Adipocyte (in vitro differentiated cells): Measurements from ENCODE around the gene RCL1.
"Not testable (repeated sequence)": the region's sequence is repeated elsewhere in the genome, so short reads cannot be mapped to it uniquely, and the experiment has no call there.

Experiments used
- DNase-seq: peaks from one replicate; pipeline ENCODE4 v3.0.0-alpha.2; 2015; ENCODE audit warnings: low read depth
- H3K27me3 ChIP-seq: replicated peaks from 2 replicates; pipeline ENCODE4 v1.7.0; 2013; ENCODE audit warnings: mild to moderate bottlenecking, low read length, moderate library complexity; ENCODE audit not compliant: control insufficient read depth, insufficient read depth
- H3K36me3 ChIP-seq: 2 replicates; pipeline ENCODE4 v1.7.0; 2013; ENCODE audit warnings: low read length, mild to moderate bottlenecking, moderate library complexity; ENCODE audit not compliant: control insufficient read depth, insufficient read depth, severe bottlenecking
- H3K4me1 ChIP-seq: 2 replicates; pipeline ENCODE4 v1.7.0; 2013; ENCODE audit warnings: mild to moderate bottlenecking, low read length, moderate library complexity; ENCODE audit not compliant: control insufficient read depth, insufficient read depth
- H3K4me3 ChIP-seq: 2 replicates; pipeline ENCODE4 v1.7.0; 2013; ENCODE audit warnings: mild to moderate bottlenecking, low read length, moderate library complexity
- H3K9ac ChIP-seq: 2 replicates; pipeline ENCODE4 v1.7.0; 2013; ENCODE audit warnings: mild to moderate bottlenecking, low read length, moderate library complexity
- H3K9me3 ChIP-seq: 2 replicates; pipeline ENCODE4 v1.7.0; 2013; ENCODE audit warnings: mild to moderate bottlenecking, low read length, moderate library complexity; ENCODE audit not compliant: control insufficient read depth

RCL1 gene

DNA sequence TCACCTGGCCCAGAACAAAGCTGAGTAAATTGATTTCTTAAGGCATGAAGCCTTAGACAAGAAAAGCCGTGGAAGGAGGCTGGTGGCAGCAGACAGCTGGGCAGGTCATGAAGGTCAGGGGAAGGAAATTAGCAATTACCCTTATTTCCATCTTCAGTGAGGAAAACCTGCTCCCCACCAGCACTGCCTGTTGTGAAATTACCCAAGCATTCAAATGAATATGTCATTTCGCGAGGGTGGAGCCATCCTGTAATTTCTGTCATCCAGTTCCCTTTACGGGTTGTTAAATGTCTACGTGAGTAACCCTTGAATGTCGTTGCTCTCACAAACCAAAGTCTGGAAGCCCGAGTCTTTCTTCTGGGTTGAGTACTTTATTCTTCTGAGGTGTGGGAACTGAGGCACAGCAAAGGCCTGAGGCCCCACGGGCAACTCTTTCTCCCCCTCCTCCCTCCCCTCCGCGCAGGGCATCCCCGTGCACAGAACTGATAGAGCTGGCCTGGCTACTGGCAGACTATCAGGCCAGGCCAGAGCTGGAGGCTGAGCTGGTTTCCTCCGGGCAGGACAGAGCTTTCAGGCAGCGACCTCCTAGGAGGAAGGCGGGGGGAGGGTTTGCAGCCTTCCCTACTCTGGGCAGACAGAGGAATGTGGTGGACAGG, 29.7 kb upstream of the RCL1 start:
- Histone ChIP-seq H3K36me3 (no peaks in the 10 kb centered on the region), H3K9ac (no peak overlapping the region), H3K4me1 (peaks cover 9% of the 10 kb centered on the region), H3K4me3 (no peak overlapping the region), H3K27me3 (peaks cover 20% of the 10 kb centered on the region), H3K9me3 (peaks cover 3% of the 10 kb centered on the region)
- no peak for DNase-seq

DNA sequence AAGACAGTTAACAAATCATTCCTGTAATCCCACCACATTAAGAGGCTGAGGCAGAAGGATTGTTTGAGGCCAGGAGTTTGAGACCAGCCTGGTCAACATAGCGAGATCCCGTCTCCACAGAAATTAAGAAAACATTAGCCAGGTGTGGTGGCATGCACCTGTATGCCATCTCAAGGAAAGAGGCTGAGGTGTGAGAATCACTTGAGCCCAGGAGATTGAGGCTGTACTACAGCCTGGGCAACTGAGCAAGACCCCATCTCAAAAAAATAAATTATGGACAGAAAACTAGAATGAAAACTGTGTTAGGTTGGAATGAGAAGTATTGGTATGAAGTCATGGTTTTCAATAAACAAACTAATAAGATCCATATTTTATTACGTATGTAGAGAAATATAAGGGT, 28.7 kb upstream of the RCL1 start:
- Histone ChIP-seq H3K36me3 (no peaks in the 10 kb centered on the region), H3K9ac (no peak overlapping the region), H3K4me1 (peaks cover 9% of the 10 kb centered on the region), H3K4me3 (no peak overlapping the region), H3K27me3 (peaks cover 17% of the 10 kb centered on the region), H3K9me3 (peaks cover 3% of the 10 kb centered on the region)
- DNase-seq: no peak

DNA sequence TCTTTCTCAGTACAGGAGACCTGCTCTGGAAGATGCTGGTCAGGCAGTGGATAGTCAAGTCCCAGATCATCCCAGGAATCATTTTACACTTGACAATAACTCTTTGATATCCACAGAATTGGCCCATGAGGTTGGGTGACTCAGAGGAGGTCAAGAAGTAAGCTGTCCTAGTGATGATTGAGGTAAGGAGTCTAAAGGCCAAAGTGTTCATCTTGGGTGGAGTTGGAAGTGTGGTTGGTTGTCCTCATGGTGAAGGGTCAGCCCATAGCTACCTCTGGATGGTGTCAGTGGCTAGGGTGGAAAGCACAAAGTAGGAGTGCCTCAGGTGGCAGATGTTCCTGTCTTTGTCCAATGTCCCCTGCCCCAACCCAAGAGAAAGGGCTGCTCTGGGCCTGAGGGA, 24.1 kb upstream of the RCL1 start:
- no peak overlapping the region for H3K4me3 ChIP-seq
- H3K9me3 ChIP-seq: peaks cover 3% of the 10 kb centered on the region
- peaks cover 5% of the 10 kb centered on the region for H3K27me3 ChIP-seq
- DNase-seq: no peak
- no peak overlapping the region for H3K9ac ChIP-seq
- H3K4me1 ChIP-seq: peaks cover under 1% of the 10 kb centered on the region
- H3K36me3 ChIP-seq: no peaks in the 10 kb centered on the region

DNA sequence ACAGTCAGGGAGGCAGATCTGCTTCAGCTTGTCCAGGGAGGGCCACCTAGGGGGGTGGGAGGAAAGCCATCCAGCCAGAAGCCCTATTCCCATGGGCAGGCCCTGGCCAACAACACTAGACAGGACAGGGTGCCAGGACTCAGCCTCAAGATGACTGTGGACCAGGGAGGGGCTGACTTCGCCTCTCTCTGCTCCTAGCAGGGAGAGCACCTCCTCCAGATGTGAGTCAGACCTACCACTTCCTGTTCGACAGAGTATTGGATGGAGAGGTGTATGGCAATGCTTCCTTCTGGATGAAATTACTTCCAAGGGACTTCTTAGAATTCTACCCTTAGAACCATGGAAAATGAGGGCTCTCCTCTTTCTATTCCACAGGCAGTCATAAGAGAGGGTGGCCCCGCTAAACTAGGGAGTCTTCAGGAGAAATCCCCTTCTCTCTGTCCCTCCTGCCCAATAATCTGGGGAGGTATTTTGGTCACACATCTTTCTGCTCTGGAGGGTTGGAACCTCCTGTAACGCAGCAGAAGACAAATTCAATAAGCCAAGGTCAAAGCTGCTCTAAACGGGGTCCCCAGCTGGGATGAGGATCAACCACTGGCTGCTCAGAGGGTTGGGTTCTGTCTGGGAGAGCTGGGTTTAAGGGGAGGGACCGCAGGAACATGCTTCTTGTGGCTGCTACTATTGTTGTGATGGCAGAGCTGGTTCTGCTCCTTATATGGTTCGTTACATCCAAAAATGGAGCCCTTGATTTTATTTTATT, 23.2 kb upstream of the RCL1 start:
- no peak overlapping the region for H3K4me3 ChIP-seq
- H3K9me3 ChIP-seq: peaks cover 3% of the 10 kb centered on the region
- DNase-seq: no peak
- no peaks in the 10 kb centered on the region for H3K36me3 ChIP-seq
- no peak overlapping the region for H3K9ac ChIP-seq
- H3K27me3 ChIP-seq: no peaks in the 10 kb centered on the region
- H3K4me1 ChIP-seq: peaks cover 6% of the 10 kb centered on the region

DNA sequence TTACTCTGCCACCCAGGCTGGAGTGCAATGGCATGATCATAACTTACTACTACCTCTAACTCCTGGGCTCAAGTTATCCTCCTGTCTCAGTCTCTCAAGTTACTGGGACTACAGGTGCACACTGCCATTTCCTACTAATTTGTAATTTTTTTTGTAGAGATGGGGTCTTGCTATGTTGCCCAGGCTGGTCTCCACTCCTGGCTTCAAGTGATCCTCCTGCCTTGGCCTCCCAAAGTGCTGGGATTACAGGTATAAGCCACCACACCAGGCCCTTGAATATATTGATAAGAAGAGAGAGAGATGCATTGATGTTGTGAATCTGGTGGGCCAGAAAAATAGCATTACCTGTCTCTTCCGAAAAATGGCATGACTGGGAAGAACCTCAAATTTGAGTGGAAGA, 21.0 kb upstream of the RCL1 start:
- Histone ChIP-seq H3K36me3 (no peaks in the 10 kb centered on the region), H3K27me3 (peaks cover 3% of the 10 kb centered on the region), H3K4me1 (peaks cover 6% of the 10 kb centered on the region), H3K4me3 (no peak overlapping the region), H3K9ac (no peak overlapping the region), H3K9me3 (peaks cover 3% of the 10 kb centered on the region)
- no peak for DNase-seq

DNA sequence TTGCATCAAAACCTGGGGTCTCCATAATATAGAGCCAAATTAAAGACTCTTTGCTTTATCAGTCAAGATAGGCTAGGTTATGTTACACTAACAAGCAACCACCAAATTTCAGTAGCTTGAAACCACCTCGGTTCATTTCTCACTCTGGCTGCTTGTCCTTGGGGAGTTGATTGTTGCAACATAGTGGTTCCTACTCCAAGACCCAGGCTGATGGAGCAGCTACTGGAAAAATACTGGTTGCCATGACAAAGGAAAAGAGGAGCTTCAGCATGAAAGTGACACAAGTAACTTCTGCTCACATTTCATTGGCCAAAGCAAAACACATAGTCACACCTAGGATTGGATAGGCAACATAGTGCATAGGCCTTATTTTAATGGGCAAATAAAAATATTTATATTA, 18.5 kb upstream of the RCL1 start:
- H3K9me3 ChIP-seq: no peaks in the 10 kb centered on the region
- no peaks in the 10 kb centered on the region for H3K36me3 ChIP-seq
- H3K9ac ChIP-seq: no peak overlapping the region
- H3K27me3 ChIP-seq: peaks cover 8% of the 10 kb centered on the region
- H3K4me3 ChIP-seq: no peak overlapping the region
- peaks cover 6% of the 10 kb centered on the region for H3K4me1 ChIP-seq
- DNase-seq: peak; percentile 71

DNA sequence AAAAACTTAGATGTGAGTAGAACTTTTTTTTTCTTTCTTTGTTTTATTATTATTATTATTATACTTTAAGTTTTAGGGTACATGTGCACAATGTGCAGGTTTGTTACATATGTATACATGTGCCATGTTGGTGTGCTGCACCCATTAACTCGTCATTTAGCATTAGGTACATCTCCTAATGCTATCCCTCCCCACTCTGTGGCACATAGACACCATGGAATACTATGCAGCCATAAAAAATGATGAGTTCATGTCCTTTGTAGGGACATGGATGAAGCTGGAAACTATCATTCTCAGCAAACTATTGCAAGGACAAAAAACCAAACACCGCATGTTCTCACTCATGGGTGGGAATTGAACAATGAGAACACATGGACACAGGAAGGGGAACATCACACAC, 17.8 kb upstream of the RCL1 start:
- H3K4me3 ChIP-seq, H3K9me3 ChIP-seq, H3K36me3 ChIP-seq, DNase-seq, H3K27me3 ChIP-seq, H3K9ac ChIP-seq, H3K4me1 ChIP-seq: not testable (repeated sequence)

DNA sequence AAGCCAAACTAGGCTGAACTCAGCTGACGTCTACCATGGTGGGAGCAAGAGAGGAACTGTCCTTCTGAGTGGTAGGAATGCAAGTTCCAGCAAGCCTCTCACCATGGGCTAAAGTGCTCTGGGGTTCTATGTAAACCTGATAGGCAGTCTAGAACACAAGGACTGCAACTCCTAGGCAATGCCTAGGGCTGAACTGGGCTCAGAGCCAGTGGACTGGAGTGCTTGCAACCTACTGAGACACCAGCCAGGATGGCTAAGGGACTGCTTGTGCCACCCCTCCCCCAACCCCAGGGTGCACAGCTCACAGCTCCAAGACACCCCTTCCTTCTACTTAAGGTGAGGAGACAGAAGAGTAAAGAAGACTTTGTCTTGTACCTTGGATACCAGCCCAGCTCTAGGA, 12.1 kb upstream of the RCL1 start:
- Histone ChIP-seq H3K9ac (no peak overlapping the region), H3K4me1 (no peaks in the 10 kb centered on the region), H3K4me3 (no peak overlapping the region), H3K36me3 (no peaks in the 10 kb centered on the region), H3K27me3 (peaks cover 11% of the 10 kb centered on the region), H3K9me3 (no peaks in the 10 kb centered on the region)
- no peak for DNase-seq

DNA sequence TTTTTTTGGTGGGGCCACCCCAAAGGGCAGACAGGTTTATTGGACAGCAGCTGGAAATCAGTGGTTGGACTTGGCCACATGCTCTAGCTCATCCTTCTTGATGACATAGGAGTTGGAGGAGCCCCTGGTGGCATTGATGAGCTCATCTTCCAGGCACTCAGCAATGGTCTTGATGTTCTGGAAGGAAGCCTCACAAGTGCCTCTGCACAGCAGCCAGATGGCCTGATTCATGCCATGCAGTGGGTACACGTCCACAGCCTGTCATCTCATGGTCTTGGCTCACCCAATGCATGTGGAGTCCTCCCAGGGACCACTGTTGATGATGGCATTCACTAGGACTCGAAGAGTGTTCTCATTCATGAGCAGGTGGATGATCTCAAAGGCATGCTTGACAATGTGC, 11.3 kb upstream of the RCL1 start:
- peaks cover 11% of the 10 kb centered on the region for H3K27me3 ChIP-seq
- no peaks in the 10 kb centered on the region for H3K9me3 ChIP-seq
- H3K36me3 ChIP-seq: no peaks in the 10 kb centered on the region
- DNase-seq: no peak
- H3K4me1 ChIP-seq: no peaks in the 10 kb centered on the region
- H3K4me3 ChIP-seq: no peak overlapping the region
- H3K9ac ChIP-seq: no peak overlapping the region

DNA sequence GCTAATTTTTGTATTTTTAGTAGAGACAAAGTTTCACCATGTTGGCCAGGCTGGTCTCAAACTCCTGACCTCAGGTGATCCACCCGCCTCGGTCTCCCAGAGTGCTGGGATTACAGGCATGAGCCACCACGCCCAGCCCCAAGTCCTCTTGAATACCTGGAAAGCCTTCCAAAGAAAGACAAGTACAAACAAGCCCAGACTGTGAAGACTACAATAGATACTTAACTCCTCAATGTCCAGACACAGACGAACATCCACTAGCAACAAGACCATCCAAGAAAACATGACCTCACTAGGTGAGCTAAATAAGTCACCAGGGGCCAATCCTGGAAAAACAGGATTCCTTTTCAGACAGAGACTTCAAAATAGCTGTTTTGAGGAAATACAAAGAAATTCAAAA, 9.6 kb upstream of the RCL1 start:
- H3K4me3 ChIP-seq, DNase-seq, H3K4me1 ChIP-seq, H3K9me3 ChIP-seq, H3K36me3 ChIP-seq, H3K9ac ChIP-seq, H3K27me3 ChIP-seq: not testable (repeated sequence)

DNA sequence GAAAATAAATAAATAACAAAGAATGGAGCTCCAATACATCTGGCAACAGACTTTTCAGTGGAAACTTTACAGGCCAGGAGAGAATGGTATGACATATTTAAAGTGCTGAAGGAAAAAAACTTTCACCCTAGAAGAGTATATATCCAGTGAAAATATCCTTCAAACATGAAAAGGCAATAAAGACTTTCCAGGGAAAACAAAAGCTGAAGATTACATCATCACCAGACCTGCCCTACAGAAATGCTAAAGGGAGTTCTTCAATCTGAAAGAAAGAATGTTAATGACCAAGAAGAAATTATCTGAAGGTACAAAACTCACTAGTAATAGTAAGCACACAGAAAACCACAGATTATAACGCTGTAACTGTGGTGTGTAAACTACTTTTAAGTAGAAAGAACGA, 8.3 kb upstream of the RCL1 start:
- no peaks in the 10 kb centered on the region for H3K4me1 ChIP-seq

DNA sequence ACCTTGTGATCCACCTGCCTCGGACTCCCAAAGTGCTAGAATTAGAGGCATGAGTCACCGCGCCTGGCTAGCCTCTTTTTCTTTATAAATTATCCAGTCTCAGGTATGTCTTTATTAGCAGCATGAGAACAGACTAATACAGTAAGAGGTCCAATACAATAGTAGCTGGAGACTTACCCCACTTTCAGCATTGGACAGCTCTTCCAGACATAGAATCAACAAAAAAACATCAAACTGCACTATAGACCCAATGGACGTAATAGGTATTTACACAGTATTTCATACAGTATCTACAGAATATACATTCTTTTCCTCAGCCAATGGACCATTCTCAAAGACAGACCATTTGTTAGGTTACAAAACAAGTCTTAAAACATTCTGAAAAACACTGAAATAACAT, 6.1 kb upstream of the RCL1 start:
- Histone ChIP-seq H3K4me3 (no peak overlapping the region), H3K9ac (no peak overlapping the region), H3K27me3 (peaks cover 3% of the 10 kb centered on the region), H3K9me3 (no peaks in the 10 kb centered on the region), H3K36me3 (no peaks in the 10 kb centered on the region), H3K4me1 (no peaks in the 10 kb centered on the region)
- no peak for DNase-seq

More for the DNA sequence above, 8.3 kb upstream of the RCL1 start:
- Histone ChIP-seq H3K36me3 (no peaks in the 10 kb centered on the region), H3K27me3 (peaks cover 3% of the 10 kb centered on the region), H3K9me3 (no peaks in the 10 kb centered on the region), H3K4me3 (no peak overlapping the region), H3K9ac (no peak overlapping the region)
- DNase-seq: no peak
